Measurements from ENCODE around the gene KIDINS220. TPM values are rescaled to one million over a fixed set of nuclear protein-coding genes. Genes with fewer than 3 reads are reported as not detected.
A peak's percentile ranks its signal among the peaks of the same experiment; 100 is the strongest.

The KIDINS220 gene
- total and polyA plus RNA-seq, 2 of the 13 experiments (the other 11 are each of a cell fraction or from before 2014, with no cell fraction given) = 25.2 to 32.3 TPM

- TF ChIP-seq ZNF788 (CRISPR knock-in tag; IDR thresholded peaks at IDR 0.05; ENCODE audit: borderline replicate concordance) = peak; percentile 36; the same call in 1 of the 2 replicates
- TF ChIP-seq RXRB (CRISPR knock-in tag; IDR thresholded peaks at IDR 0.05; ENCODE audit: borderline replicate concordance) = 0 out of 2 replicates have a peak, but pooled peaks have one; percentile 37
- peak; percentile 51; the same call in 1 of the 2 replicates for TF ChIP-seq SP5 (CRISPR knock-in tag; IDR thresholded peaks at IDR 0.05; ENCODE audit: borderline replicate concordance, low read depth)
- TF ChIP-seq ATF1 (CRISPR knock-in tag; IDR thresholded peaks at IDR 0.05) = no peak
- peak; percentile 28; the same call in 1 of the 2 replicates for TF ChIP-seq FOXP4 (CRISPR knock-in tag; IDR thresholded peaks at IDR 0.05)
- no peak for TF ChIP-seq ZSCAN30 (CRISPR knock-in tag; IDR thresholded peaks at IDR 0.05)
- TF ChIP-seq HNF4A (CRISPR knock-in tag; IDR thresholded peaks at IDR 0.05) = peak; percentile 43
- TF ChIP-seq ZNF609 (CRISPR knock-in tag; IDR thresholded peaks at IDR 0.05; ENCODE audit: borderline replicate concordance) = peak; percentile 51; the same call in 1 of the 2 replicates
- no peak for TF ChIP-seq SOX6 (IDR thresholded peaks at IDR 0.05)
- TF ChIP-seq SOX6 (CRISPR knock-in tag; IDR thresholded peaks at IDR 0.05) = peak; percentile 66
Measured at GRCh38 chr2:8839189-8839965, 2.0 kb upstream of the KIDINS220 start (continued).

Measured in HepG2 (cell line).